Peyer's patch (tissue), 4 donors: ENCODE results near the gene SLC5A11. TPM values are rescaled to one million over a fixed set of nuclear protein-coding genes. Genes with fewer than 3 reads are reported as not detected.
"Not testable (repeated sequence)": the region's sequence is repeated elsewhere in the genome, so short reads cannot be mapped to it uniquely, and the experiment has no call there.

ENCODE experiments used
- DNase-seq, 3 donors: peaks; one replicate each; pipeline ENCODE4 v3.0.0-alpha.2; 2017 to 2019
- H3K27ac ChIP-seq, 4 donors: fragments of 200-600 bp; sonication (generic); one replicate each; pipeline ENCODE4 v1.5.1; 2016 to 2019
- H3K27me3 ChIP-seq, 2 donors: fragments of 200-600 bp; sonication (generic); one replicate each; pipeline ENCODE4 v1.5.1; 2019
- H3K36me3 ChIP-seq, 3 donors: fragments of 200-600 bp; sonication (generic); one replicate each; pipeline ENCODE4 v1.5.1; 2016 to 2019
- H3K4me1 ChIP-seq, 4 donors: fragments of 200-600 bp; sonication (generic); one replicate each; pipeline ENCODE4 v1.5.1; 2016 to 2019
- H3K4me3 ChIP-seq, 4 donors: fragments of 200-600 bp; sonication (generic); 1 replicate in 3 of 4; 2 replicates in 1 of 4; pipeline ENCODE4 v1.5.1; 2016 to 2019; ENCODE audit warnings: mild to moderate bottlenecking in 1 of 4
- H3K9me3 ChIP-seq, 4 donors: fragments of 200-600 bp; sonication (generic); one replicate each; pipeline ENCODE4 v1.5.1; 2016 to 2019; ENCODE audit warnings: mild to moderate bottlenecking in 1 of 4
- POLR2A ChIP-seq, 2 donors: fragments of 450-650 bp; IDR thresholded peaks; one replicate each; pipeline ENCODE4 v1.5.1; 2017; ENCODE audit warnings: antibody characterized with exemption in 2 of 2, mild to moderate bottlenecking in 2 of 2, moderate library complexity in 2 of 2
- total RNA-seq, 4 donors: library from RNA; depleted of rRNA; stranded (reverse); fragments of >200 nt; gene quantifications; one replicate each; pipeline ENCODE4 v1.1.0, GENCODE V29; 2016
- TF ChIP-seq, protein P1 (sequence below), 6 experiments: fragments of 450-650 bp in 4 of 6; fragments of 200-600 bp in 2 of 6; sonication (generic) in 1 of 6; IDR thresholded peaks; one replicate each; pipeline ENCODE4 v1.5.1; 2017 to 2019; ENCODE audit warnings: antibody characterized with exemption in 6 of 6, mild to moderate bottlenecking in 3 of 6, moderate library complexity in 1 of 6

Gene SLC5A11
- total RNA-seq, 4 donors from 2014 or later: 1.7 to 138 (median 88.6) TPM

GRCh38 chr16:24855678-24856077 is 9.9 kb downstream of the SLC5A11 start:
- no peak overlapping the region for H3K4me3 ChIP-seq
- DNase-seq: no peak
- H3K4me1 ChIP-seq: peaks cover 0 to 27% (median 0%) of the 10 kb centered on the region in 4 donors
- no peaks in the 10 kb centered on the region for H3K36me3 ChIP-seq
- H3K9me3 ChIP-seq: no peaks in the 10 kb centered on the region
- H3K27me3 ChIP-seq: no peaks in the 10 kb centered on the region
- no peak for TF ChIP-seq POLR2A (IDR thresholded peaks at IDR 0.05)
- TF ChIP-seq, protein P1, sequence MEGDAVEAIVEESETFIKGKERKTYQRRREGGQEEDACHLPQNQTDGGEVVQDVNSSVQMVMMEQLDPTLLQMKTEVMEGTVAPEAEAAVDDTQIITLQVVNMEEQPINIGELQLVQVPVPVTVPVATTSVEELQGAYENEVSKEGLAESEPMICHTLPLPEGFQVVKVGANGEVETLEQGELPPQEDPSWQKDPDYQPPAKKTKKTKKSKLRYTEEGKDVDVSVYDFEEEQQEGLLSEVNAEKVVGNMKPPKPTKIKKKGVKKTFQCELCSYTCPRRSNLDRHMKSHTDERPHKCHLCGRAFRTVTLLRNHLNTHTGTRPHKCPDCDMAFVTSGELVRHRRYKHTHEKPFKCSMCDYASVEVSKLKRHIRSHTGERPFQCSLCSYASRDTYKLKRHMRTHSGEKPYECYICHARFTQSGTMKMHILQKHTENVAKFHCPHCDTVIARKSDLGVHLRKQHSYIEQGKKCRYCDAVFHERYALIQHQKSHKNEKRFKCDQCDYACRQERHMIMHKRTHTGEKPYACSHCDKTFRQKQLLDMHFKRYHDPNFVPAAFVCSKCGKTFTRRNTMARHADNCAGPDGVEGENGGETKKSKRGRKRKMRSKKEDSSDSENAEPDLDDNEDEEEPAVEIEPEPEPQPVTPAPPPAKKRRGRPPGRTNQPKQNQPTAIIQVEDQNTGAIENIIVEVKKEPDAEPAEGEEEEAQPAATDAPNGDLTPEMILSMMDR (IDR thresholded peaks at IDR 0.05): no peak
- H3K27ac ChIP-seq: no peak overlapping the region

DNA sequence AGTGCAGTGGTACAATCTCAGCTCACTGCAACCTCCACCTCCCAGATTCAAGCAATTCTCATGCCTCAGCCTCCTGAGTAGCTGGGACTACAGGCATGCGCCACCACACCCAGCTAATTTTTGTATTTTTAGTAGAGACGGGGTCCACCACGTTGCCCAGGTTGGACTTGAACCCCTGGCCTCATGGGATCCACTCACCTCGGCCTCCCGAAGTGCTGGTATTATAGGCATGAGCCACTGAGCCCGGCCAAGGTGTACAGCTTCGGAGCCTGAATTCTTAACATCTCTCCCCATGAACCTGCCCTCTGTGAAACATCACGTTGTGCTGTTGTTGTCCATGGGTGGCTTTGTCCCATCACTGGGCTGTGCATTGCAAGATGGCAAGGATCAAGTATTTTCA is 11.1 kb downstream of the SLC5A11 start:
- H3K27ac ChIP-seq, H3K36me3 ChIP-seq, H3K9me3 ChIP-seq, DNase-seq, H3K27me3 ChIP-seq, H3K4me3 ChIP-seq: not testable (repeated sequence)
- H3K4me1 ChIP-seq: peaks cover 0 to 27% (median 0%) of the 10 kb centered on the region in 4 donors

GRCh38 chr16:24858219-24859041 is 12.7 kb downstream of the SLC5A11 start:
- Histone ChIP-seq H3K27me3 (no peaks in the 10 kb centered on the region), H3K4me3 (no peak overlapping the region), H3K4me1 (peaks cover 0 to 27% (median 0%) of the 10 kb centered on the region in 4 donors), H3K36me3 (peaks cover 0 to 4% (median 0%) of the 10 kb centered on the region in 3 donors), H3K27ac (no peak overlapping the region), H3K9me3 (no peaks in the 10 kb centered on the region)
- TF ChIP-seq, protein P1 (IDR thresholded peaks at IDR 0.05): no peak
- no peak for TF ChIP-seq POLR2A (IDR thresholded peaks at IDR 0.05)
- peak in 2 of 3 donors; percentile 70 to 73 for DNase-seq

DNA sequence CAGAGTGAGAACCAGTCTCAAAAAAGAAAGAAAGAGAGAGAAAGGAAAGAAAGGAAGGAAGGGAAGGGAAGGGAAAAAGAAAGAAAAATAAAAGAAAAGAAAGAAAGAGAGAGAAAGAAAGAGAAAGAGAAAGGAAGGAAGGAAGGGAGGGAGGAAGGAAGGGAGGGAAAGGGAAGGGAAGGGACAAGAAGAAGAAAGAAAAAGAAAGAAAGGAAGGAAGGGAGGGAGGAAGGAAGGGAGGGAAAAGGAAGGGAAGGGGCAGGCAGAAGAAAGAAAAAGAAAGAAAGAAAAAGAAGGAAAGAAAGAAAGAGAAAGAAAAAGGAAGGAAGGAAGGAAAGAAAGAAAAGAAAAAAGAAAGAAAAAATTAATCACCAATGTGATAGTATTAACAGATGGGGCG is 15.7 kb downstream of the SLC5A11 start:
- H3K9me3 ChIP-seq: no peaks in the 10 kb centered on the region
- no peak overlapping the region for H3K4me3 ChIP-seq
- H3K27me3 ChIP-seq: no peaks in the 10 kb centered on the region
- H3K36me3 ChIP-seq: peaks cover 0 to 7% (median 0%) of the 10 kb centered on the region in 3 donors
- H3K4me1 ChIP-seq: peaks cover 0 to 5% (median 0%) of the 10 kb centered on the region in 4 donors
- H3K27ac ChIP-seq: no peak overlapping the region
- TF ChIP-seq, protein P1 (IDR thresholded peaks at IDR 0.05): no peak
- no peak for TF ChIP-seq POLR2A (IDR thresholded peaks at IDR 0.05)
- DNase-seq: no peak

- TF ChIP-seq, protein P1 (IDR thresholded peaks at IDR 0.05): no peak
- TF ChIP-seq POLR2A (IDR thresholded peaks at IDR 0.05): no peak
- H3K4me1 ChIP-seq: peaks cover 0 to 5% (median 0%) of the 10 kb centered on the region in 4 donors
- DNase-seq: no peak
- no peaks in the 10 kb centered on the region for H3K27me3 ChIP-seq
- peaks cover 0 to 7% (median 0%) of the 10 kb centered on the region in 3 donors for H3K36me3 ChIP-seq
- no peaks in the 10 kb centered on the region for H3K9me3 ChIP-seq
- H3K27ac ChIP-seq: no peak overlapping the region
- H3K4me3 ChIP-seq: no peak overlapping the region
These were observed 18.0 kb downstream of the SLC5A11 start for GRCh38 chr16:24863582-24864437.

GRCh38 chr16:24869033-24869432 is 23.3 kb downstream of the SLC5A11 start:
- peaks cover 0 to 9% (median 0%) of the 10 kb centered on the region in 3 donors for H3K36me3 ChIP-seq
- H3K9me3 ChIP-seq: no peaks in the 10 kb centered on the region
- TF ChIP-seq, protein P1 (IDR thresholded peaks at IDR 0.05): no peak
- TF ChIP-seq POLR2A (IDR thresholded peaks at IDR 0.05): no peak
- H3K27ac ChIP-seq: no peak overlapping the region
- DNase-seq: no peak
- no peak overlapping the region for H3K4me3 ChIP-seq
- no peaks in the 10 kb centered on the region for H3K4me1 ChIP-seq
- H3K27me3 ChIP-seq: no peaks in the 10 kb centered on the region
